GM18867 (cell line): ENCODE measurements around the gene NOL7.

Source experiments
- ATAC-seq: cut with Tn5 transposase; IDR thresholded peaks from one replicate; pipeline ENCODE4 v1.9.1; 2021; ENCODE audit warnings: mild to moderate bottlenecking, moderate library complexity; ENCODE audit not compliant: unreplicated experiment

Gene NOL7

DNA sequence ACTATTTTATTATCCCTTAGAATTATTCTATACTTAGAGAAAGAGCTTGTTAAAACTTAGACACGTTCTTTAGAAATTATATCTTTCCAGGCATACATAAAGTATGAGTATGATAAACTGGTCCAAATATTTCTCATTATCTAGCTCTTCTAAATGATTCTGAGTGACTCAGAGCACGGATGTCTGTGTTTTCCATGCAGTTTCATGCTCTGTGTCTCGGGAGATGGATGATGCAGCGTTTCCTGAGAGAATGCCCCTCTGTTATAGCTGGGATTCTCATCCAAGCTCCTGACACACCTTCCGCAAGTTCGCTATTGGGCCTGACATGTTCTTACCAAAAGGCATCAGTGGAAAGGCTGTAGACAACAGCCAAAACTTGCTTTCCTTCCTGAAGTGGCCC, 21.4 kb upstream of the NOL7 start:
- no peak for ATAC-seq

DNA sequence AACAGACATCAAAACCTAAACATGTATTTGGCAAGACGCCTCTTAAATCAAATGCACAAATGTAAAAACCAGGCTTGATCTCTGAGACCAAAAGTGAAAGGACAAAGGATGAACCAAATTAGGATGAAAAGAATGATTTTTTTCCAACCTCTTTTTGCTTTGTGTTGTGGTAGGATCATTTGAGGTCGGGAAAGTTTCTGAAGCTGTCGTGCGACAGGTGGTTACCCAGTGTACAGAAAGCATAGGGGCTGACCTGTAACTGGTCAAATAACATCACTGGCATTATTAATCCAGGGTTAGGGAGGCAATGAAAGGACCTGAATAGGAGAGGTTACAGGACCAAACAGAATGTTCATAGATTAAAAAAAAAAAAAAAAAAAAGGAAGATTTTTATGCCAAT, 18.1 kb upstream of the NOL7 start:
- no peak for ATAC-seq

DNA sequence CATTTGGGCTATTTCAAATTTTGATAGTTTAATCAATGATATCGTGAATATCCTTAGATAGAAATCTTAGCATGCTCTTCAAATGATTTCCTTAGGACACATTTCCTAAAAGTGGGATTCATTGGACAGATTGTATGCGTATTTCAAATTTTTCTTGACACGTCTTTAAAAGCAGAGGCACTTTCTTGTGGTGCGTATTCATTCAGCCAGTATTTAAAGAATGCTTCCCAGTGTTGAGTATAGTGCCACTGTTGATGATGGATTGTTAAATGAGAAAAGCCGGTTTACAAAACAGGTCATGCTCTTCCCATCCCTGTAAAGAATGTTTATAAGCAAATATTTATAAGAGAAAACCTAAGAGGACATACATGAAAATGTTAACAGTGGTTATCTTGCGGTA, 15.1 kb upstream of the NOL7 start:
- no peak for ATAC-seq

DNA sequence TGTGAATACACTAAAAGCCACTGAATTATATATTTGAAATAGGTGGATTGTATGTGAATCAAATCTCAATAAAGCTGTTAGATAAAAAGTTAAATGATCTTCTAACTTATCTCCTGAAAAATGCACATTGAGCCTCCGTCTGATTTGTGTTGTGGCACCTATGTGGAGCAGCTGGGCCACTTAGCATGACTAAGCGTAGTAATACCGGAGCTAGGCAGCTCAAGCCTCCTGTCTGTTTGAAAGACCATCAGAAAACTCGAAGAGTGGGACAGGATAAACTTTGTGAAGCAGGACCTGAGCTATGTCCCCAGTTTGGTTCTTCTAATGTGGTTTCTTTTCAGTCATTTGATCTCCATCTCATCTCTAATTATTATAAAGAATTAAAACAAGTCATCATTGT, 11.0 kb upstream of the NOL7 start:
- ATAC-seq = no peak

DNA sequence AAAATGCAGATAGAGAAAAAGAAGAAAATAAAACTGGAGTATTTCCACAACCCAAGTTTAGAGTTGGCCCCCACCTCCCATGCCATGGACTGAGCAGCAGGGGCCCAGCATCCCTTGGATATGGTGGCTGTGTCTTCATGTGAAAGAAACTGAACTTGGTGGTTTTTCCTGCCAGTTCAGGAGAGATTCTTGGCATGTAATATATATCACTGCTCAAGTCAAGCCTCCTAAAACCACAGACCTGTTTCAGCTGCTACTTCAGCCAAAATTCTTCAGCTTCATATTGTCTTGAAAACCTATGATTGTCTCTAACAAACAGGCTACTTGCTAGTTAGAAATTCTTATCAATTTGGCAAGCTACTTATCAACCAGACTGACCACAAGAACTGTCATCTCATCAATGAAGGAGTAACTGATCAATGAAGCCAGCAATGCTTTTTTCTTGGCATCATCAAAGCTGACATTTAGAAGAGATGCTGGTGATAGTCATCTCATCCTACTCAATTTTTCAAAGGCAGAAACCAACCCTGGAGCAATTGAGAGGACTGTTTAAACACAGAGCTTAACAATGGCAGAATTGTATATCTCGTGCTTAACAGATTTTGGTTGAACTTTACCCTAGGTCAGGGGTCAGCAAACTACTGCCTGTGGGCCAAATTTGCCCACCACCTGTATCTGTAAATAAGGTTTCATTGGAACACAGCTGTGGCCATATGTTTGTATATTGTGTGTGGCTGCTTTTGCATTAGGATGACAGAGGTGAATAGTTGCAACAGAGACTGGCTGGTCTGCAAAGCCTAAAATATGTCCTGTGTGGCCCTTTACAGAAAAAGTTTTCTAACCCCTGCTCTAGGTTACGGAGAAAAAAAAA, 10.4 kb upstream of the NOL7 start:
- no peak for ATAC-seq

DNA sequence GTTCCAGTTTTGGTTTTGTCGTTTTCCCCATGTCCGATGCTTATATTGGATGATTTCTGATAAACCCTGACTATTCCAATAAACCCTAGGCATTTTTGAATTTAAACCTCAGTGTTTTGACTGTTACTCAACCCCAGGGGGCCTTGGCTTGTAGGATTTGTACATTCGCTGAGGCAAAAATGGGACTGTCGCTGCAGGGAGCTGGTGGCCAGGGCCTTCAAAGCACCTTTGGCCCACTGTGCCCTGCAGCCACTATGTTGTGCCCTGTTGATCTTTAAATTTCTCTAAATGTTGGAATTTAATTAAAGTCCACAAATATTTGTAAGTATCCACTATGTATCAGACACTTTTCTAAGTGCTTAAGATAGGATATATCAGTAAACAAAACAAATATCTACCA, 9.5 kb upstream of the NOL7 start:
- no peak for ATAC-seq

DNA sequence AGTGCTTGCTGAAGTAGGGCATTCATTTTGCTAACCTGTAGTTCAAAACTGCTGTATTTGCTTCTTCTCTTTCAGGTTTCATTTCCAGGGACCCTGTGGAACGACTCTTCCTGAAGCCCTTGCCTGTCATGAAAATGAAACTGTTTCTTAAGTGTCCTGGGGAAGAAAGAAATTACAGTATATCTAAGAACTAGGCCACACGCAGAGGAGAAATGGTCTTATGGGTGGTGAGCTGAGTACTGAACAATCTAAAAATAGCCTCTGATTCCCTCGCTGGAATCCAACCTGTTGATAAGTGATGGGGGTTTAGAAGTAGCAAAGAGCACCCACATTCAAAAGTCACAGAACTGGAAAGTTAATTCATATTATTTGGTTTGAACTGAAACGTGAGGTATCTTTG, 3.4 kb upstream of the NOL7 start:
- no peak for ATAC-seq

DNA sequence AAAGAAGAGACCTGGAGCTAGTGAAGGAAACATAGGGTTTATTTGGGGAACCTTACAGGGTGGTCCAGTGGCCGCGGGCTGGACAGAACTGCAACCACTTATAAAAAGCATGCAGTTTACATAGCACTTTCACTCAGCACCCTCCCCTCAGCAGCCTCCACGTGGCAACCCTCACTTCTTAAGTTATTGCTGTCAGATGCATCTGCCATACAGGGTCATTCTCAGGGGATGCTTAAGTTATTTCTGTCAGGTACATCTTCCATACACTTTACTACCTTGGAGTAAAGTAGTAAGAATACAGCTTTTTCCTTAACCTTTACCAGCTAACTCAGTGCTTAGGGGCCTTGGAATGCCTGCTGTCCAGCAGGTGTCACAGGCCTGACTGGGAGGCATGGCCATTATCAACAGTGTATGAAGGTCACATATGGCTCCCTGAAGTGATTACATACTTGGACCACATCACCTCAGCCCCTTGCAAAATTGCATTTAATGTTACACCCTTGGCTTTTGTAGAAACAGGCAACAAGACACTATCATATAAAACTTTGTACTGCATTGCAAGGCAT, 2.0 kb upstream of the NOL7 start:
- ATAC-seq = no peak

DNA sequence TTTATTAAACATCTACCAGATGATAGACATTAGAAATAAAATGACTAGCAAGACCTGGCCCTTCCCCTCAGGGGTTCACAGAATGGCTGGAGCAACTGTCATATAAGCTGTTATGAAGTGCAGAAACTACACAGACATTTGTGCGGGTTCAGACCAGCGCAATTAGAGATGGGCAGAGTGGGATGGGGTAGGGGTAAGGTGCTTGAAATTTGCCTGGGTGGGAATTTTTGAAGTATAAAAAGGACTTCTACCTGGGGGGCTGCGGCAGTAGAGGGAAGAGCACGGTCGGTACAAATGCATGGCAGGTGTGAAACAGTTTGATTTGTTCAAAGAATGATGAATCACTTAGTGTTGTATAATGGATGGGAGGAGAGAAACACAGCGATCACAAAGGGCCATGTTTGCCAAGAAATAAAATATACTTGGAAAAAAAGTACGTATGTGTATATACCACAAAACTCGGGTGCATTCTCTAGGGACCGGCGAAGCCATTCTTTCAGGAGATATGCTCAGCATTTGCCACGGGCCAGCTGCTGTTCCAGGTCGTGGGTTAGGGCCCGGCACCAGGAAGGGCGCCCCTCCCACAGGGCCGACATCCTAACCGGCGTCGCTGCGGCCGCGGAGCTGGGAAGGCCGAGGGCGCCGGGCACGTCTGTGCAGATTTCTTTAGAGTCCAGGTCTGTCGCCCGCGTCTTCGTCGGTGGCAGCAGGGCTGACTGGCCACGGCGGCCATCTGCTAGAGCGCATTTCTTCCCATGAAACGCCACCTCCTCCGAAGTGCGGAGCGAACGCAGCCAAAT, 809 bp upstream of the NOL7 start:
- ATAC-seq = peak; percentile 21

DNA sequence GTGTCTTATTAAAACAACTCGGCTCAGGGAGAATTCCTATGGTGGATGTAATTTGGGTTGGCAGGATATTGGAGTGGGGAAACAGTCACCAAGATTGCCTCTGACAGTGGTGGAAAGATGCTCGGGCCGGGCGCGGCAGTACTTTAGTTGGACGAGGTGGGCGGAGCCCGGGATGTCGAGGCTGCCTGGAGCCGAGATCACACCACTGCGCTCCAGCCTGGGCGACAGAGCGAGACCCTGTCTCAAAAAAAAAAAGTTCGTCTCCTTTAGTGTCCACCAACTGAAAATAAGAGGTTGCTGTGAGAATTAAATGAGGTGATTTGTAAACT, 621 bp downstream of the NOL7 start:
- peak; percentile 18 for ATAC-seq

DNA sequence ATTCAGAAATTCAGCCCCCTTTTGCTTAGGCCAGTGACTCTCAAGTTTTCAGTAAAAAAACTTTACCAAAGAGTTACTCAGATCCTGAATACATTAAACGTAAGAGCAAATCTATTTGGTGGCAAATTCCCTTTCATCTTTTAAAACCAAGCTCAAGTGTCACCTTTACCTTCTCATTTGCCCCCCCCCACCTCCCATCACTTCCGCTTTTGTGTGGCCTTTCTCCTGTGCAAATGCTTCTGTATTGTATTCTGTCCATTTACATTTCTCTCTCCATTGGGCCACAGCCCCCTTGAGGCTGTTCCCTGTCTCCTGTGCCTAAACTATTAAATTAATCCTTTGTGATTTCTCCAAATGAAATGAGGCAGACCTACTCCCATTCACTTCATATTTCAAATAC, 1.9 kb downstream of the NOL7 start:
- no peak for ATAC-seq

DNA sequence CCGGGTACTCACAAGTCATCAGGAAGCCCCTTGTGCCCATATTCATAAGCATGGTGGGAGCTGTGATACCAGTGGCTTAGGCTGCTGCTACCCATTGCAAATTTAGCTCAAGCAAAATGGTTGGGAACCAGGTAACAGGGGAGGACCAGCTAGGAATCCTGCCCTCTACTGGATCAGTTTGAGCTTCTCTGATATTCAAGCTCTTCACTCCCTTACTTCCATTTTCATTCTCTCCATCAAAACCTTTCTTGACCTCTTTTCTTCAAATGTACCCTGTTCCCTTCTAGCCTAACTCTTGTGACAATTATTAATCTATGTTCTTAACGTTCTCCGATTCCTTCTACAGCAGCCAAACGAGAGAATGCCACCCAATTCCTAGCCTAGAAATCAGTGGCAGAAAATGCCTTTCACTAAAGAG, 9.7 kb downstream of the NOL7 start:
- ATAC-seq = peak; percentile 65

DNA sequence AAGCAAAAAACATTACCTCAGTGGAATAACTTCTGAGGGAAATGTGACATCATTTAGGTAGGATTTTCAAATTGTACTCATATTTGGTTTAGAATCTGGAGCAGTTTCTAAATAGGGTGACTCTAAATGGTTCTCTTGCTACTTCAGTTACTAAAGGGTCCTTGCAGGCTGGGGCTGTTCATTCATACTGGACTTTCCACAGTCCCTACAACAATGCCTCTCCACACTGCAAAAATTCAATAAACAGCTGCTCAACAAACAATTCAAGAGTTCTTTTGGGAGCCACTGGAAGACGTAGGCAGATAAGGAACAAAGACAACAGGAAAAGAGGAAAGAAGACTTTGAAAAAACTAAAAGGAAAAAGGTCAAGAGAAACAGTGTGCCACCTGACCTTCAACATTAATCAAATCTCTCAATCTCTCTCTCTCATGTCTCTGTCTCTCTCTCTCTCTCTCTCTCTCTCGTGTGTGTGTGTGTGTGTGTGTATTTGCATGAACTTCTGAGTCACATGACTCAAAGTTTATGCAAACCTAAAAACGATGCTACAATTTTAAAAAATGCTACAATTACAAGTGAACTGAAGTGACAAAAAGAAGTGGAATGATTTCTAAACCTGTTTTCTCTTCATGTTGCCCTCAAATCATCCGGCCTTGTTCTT, 14.5 kb downstream of the NOL7 start:
- ATAC-seq = no peak

DNA sequence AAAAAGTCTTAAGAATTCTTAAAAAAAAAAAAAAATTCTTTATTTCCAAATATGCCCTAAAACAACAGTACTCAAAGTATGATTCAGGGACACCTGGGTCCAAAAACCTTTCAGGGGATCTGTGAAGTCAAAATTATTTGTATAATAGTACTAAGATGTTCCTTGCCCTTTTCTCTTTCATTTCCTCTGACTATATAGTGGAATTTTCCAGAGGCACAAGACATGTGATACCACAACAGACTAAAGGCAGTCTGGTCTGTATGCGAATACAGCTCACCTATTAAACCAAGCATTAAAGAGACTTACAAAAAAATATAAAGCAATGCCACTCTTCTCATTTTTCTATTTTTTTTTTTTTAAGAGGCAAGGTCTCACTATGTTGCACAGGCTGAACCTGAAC, 15.4 kb downstream of the NOL7 start:
- no peak for ATAC-seq

DNA sequence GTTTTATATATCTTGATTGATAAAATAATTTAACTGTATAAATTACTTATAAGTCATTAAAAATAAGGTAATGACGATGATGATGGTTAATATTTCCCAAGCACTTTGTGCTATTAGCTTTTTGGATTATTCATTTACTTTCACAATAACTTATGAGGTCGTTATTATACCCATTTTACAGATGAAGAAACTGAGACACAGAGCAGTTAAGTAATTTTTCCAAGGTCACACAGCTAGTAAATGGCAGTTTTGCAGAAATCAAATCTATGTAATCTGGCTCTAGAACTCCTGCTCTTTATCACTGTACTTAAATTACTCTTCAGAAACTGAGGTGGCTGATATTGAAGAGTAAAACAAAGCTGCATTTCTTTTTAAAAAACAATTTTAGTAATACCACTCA, 18.2 kb downstream of the NOL7 start:
- no peak for ATAC-seq

DNA sequence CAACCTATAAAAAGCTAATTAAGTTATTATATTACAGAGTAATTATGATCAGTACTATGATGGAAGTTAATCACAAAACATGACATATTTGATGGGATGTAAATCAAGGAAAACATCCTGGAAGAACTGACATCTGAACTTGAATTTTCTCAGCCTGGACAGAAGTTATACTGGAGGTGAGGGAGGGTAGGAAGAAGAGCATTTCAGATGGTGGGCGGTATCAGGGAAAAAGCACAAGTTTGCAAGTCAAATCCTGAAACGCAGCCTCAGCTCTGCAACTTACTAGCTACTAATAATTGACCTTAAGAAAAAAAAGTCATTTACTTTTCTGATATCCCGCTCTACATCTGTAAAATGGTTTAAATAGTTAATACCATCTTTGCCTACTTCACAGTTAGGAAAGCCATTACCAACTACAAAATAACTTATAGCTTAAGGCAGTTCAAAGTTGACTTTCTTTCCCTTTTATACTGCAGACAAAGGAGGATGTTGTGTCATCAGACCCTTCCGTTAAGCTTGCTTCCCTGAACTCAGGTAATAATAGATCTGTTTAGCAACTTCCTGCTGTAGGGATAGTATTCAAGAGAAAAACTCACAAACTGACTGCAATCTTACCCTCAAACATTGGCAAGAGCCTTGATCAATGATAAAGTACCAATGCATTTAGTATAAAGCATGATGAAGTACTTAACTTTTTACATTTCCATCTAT, 21.0 kb downstream of the NOL7 start:
- ATAC-seq = no peak

DNA sequence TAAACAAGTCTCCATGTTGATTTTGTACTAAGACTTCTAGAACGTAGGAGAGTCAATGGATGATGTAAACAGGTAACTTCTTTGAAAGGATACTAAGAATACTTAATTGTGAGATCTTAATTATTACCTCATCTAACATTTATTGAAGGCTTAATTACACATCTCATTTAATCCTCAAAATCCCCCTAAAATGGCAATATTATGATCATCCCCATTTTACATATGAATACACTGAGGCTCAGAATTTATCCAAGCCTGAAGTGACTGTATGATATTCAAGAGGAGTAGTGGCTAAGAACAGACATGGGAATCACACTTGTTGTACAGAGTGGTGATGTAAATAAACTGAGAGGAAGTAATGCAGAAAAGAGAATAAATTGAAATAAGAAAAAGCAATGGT, 22.9 kb downstream of the NOL7 start:
- no peak for ATAC-seq

DNA sequence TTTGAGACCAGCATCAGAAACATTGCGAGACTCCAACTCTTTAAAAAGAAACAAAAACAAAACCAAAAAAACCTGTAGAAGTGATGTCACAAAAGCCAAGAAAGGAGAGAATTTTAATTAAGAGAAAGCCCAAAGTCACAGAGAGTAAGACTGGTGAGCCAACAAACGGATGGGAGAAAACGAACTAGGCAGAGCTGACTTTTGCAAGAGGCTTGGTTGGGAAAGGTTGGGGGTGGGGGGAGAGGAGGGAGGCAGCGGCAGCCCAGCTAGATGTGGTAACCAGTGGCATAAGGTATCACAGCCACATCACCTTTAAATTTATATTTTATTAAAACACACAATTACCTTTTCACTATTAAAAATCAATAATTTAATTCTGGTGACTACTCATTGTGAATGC, 23.5 kb downstream of the NOL7 start:
- ATAC-seq = no peak

DNA sequence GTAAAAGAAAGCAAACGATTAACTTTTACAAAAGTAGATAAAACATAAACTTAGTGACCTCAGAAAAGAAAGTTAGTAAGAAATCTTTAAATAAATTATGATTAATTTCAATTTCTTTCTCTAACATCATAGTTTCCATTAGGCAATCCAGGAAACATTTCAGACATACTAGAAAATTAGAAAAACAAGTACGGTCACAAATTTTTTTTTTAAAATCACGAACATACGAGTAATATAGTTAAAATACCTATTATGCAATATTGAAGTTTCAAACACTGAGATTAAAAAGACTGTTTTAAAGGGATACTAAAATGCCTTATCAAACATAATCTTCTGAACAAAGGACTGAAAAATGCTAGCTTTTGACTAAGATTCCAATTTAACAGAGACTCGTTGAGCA, 26.2 kb downstream of the NOL7 start:
- no peak for ATAC-seq

DNA sequence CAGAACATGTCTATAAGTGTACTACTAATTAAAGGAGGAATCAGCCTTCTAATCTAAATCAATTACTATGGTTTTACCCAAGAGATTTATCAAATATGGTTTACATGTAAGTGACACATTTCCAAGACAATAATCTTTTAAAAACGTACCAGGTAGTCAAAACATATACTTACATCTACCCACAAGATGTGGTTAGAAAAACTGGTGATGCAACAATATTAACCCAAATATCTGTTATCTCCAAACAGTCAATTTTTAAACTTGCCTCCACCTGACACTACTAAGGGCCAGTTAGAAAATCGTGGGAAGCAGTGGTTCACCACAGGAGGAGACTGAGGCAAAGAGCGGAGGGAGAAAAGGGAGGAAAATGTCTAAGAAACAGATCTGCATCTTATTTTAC, 28.0 kb downstream of the NOL7 start:
- no peak for ATAC-seq

DNA sequence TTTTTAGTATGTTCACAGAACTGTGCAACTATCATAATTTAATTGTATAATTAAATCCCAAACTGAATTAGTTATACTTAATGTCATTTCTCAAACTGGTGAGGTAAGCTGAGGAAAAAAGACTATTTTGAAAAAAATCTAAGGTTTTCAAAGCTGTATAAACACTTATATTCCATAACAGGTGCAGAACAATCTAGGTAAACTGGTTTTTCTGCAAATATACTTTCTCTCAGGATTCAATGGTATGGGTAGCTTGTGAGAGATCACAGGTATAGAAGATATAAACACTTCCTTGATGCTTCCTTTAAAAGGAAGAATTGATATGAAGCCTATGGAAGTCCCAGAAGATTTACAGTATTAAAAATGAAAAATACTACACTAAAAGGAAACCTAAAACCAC, 33.7 kb downstream of the NOL7 start:
- ATAC-seq = no peak
